Left hindlimb (tissue), 1 donor: ENCODE data around the gene ATOH8.
A peak's percentile ranks its signal among the peaks of the same experiment; 100 is the strongest.
"Not testable (repeated sequence)": the region's sequence is repeated elsewhere in the genome, so short reads cannot be mapped to it uniquely, and the experiment has no call there.

ENCODE experiments used
- DNase-seq: peaks from one replicate; pipeline ENCODE4 v3.0.0-alpha.2; 2018

The ATOH8 gene

GRCh38 chr2:85753525-85754312 lies at the start of gene ATOH8:
ATOH8 (plus strand) TSS chr2:85753991; CDS start chr2:85754190, 199 bp downstream.
- DNase-seq, result peak; percentile 83

GRCh38 chr2:85704038-85704437 lies 49.8 kb upstream of the ATOH8 start:
- no peak for DNase-seq

- DNase-seq, result no peak
These were observed 48.8 kb upstream of the ATOH8 start for GRCh38 chr2:85704800-85705679.

GRCh38 chr2:85705680-85706039 lies 48.1 kb upstream of the ATOH8 start:
- no peak for DNase-seq

- no peak for DNase-seq
These were observed 47.7 kb upstream of the ATOH8 start for GRCh38 chr2:85706063-85706462.

GRCh38 chr2:85706599-85707296 lies 47.0 kb upstream of the ATOH8 start:
- DNase-seq, result no peak

GRCh38 chr2:85707304-85707703 lies 46.5 kb upstream of the ATOH8 start:
- DNase-seq, result no peak

GRCh38 chr2:85708641-85709040 lies 45.1 kb upstream of the ATOH8 start:
- no peak for DNase-seq

- DNase-seq, result no peak
These were observed 44.4 kb upstream of the ATOH8 start for GRCh38 chr2:85709401-85709811.

GRCh38 chr2:85710687-85711577 lies 42.9 kb upstream of the ATOH8 start:
- no peak for DNase-seq

GRCh38 chr2:85711578-85712060 lies 42.2 kb upstream of the ATOH8 start:
- no peak for DNase-seq

- DNase-seq, result no peak
These were observed 41.5 kb upstream of the ATOH8 start for GRCh38 chr2:85712336-85712735.

- no peak for DNase-seq
These were observed 40.8 kb upstream of the ATOH8 start for GRCh38 chr2:85712849-85713612.

- DNase-seq, result no peak
These were observed 40.0 kb upstream of the ATOH8 start for GRCh38 chr2:85713836-85714235.

- DNase-seq, result not testable (repeated sequence)
These were observed 39.4 kb upstream of the ATOH8 start for GRCh38 chr2:85714421-85714820.

GRCh38 chr2:85714841-85715240 lies 39.0 kb upstream of the ATOH8 start:
- DNase-seq, result no peak

- DNase-seq, result no peak
These were observed 37.4 kb upstream of the ATOH8 start for GRCh38 chr2:85716346-85716914.

GRCh38 chr2:85717308-85718008 lies 36.3 kb upstream of the ATOH8 start:
- no peak for DNase-seq

- no peak for DNase-seq
These were observed 35.8 kb upstream of the ATOH8 start for GRCh38 chr2:85718009-85718391.

GRCh38 chr2:85718885-85719492 lies 34.8 kb upstream of the ATOH8 start:
- no peak for DNase-seq
